PC-9 (cell line): ENCODE data around the gene RCOR1.

Experiments
- EZH2 ChIP-seq: fragments of 200-600 bp; sonication (generic); IDR thresholded peaks from 2 replicates; pipeline ENCODE4 v1.8.0; 2017; ENCODE audit warnings: antibody characterized with exemption, low read depth
- TF ChIP-seq, protein P1 (sequence below): fragments of 200-600 bp; sonication (generic); conservative IDR thresholded peaks from 2 replicates; pipeline ENCODE4 v1.6.1; 2017; ENCODE audit warnings: mixed run types, antibody characterized with exemption, mild to moderate bottlenecking, moderate library complexity

GRCh38 chr14:102760496-102761193 is 168.2 kb downstream of the RCOR1 start:
- TF ChIP-seq EZH2: no peak
- TF ChIP-seq, protein P1, sequence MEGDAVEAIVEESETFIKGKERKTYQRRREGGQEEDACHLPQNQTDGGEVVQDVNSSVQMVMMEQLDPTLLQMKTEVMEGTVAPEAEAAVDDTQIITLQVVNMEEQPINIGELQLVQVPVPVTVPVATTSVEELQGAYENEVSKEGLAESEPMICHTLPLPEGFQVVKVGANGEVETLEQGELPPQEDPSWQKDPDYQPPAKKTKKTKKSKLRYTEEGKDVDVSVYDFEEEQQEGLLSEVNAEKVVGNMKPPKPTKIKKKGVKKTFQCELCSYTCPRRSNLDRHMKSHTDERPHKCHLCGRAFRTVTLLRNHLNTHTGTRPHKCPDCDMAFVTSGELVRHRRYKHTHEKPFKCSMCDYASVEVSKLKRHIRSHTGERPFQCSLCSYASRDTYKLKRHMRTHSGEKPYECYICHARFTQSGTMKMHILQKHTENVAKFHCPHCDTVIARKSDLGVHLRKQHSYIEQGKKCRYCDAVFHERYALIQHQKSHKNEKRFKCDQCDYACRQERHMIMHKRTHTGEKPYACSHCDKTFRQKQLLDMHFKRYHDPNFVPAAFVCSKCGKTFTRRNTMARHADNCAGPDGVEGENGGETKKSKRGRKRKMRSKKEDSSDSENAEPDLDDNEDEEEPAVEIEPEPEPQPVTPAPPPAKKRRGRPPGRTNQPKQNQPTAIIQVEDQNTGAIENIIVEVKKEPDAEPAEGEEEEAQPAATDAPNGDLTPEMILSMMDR: no peak
